ENCODE results near the gene FMNL2.

- no peak for TF ChIP-seq CTCF (IDR thresholded peaks at IDR 0.05; ENCODE audit: insufficient read depth, low read length, poor library complexity, severe bottlenecking)
- no peak for TF ChIP-seq EZH2phosphoT487 (conservative IDR thresholded peaks at IDR 0.05; ENCODE audit: low read length)
Measured at GRCh38 chr2:152661076-152661475, 326.1 kb downstream of the FMNL2 start.

All from SU-DHL-6 (cell line).